Esophagus muscularis mucosa (tissue), 4 donors: Measurements from ENCODE around the gene ETDC. TPM values are rescaled to one million over a fixed set of nuclear protein-coding genes. Genes with fewer than 3 reads are reported as not detected.
"Not testable (repeated sequence)": the region's sequence is repeated elsewhere in the genome, so short reads cannot be mapped to it uniquely, and the experiment has no call there.

Experiments
- DNase-seq: peaks from one replicate; pipeline ENCODE4 v3.0.0-alpha.2; 2017; ENCODE audit errors: extremely low spot score
- H3K27ac ChIP-seq, 4 donors: fragments of 200-600 bp; sonication (generic); replicated peaks in 1 of 4; 1 replicate in 3 of 4; 2 replicates in 1 of 4; pipeline ENCODE4 v1.5.1; 2016 to 2019; ENCODE audit warnings: mild to moderate bottlenecking in 1 of 4
- H3K27me3 ChIP-seq, 4 donors: fragments of 200-600 bp; sonication (generic); one replicate each; pipeline versions ENCODE4 v1.5.1 to v1.6.0; 2016 to 2019
- H3K36me3 ChIP-seq, 4 donors: fragments of 200-600 bp; sonication (generic); one replicate each; pipeline ENCODE4 v1.5.1; 2016 to 2019
- H3K4me1 ChIP-seq, 4 donors: fragments of 200-600 bp; sonication (generic); one replicate each; pipeline ENCODE4 v1.5.1; 2016 to 2019
- H3K4me3 ChIP-seq, 4 donors: fragments of 200-600 bp; sonication (generic); 1 replicate in 2 of 4; 2 replicates in 2 of 4; pipeline ENCODE4 v1.5.1; 2016 to 2019; ENCODE audit warnings: mild to moderate bottlenecking in 4 of 4, moderate library complexity in 1 of 4
- H3K9me3 ChIP-seq, 4 donors: fragments of 200-600 bp; sonication (generic); 1 replicate in 3 of 4; 2 replicates in 1 of 4; pipeline ENCODE4 v1.5.1; 2016 to 2019
- EP300 ChIP-seq: sonication (generic); formaldehyde crosslinking; IDR thresholded peaks from one replicate; pipeline ENCODE4 v1.6.1; 2017; ENCODE audit warnings: antibody characterized with exemption
- POLR2A ChIP-seq: fragments of 450-650 bp; IDR thresholded peaks from one replicate; pipeline ENCODE4 v1.6.1; 2017; ENCODE audit warnings: antibody characterized with exemption, moderate library complexity, mild to moderate bottlenecking, low read depth
- POLR2AphosphoS5 ChIP-seq, 2 donors: sonication (generic); formaldehyde crosslinking; IDR thresholded peaks; one replicate each; pipeline ENCODE4 v1.6.1; 2017; ENCODE audit warnings: antibody characterized with exemption in 2 of 2
- WGBS: methylation state at CpG from one replicate; pipeline ENCODE4 v1.1.5; 2018; 5-methylcytosine and 5-hydroxymethylcytosine counted together
- intact Hi-C: fragments of 100-400 bp; cut with DNase I; formaldehyde crosslinking; loops from one replicate; pipeline ENCODE4 v1.15.1; 2023
- total RNA-seq, 4 donors: library from RNA; depleted of rRNA; stranded (reverse); fragments of >200 nt; gene quantifications; one replicate each; pipeline versions ENCODE4 v1.1.0 to v1.2.1, GENCODE V29; 2016
- TF ChIP-seq, protein P1 (sequence below), 3 experiments: fragments of 200-600 bp in 2 of 3; fragments of 450-650 bp in 1 of 3; sonication (generic) in 2 of 3; IDR thresholded peaks; one replicate each; pipeline ENCODE4 v1.5.1; 2017 to 2019; ENCODE audit warnings: antibody characterized with exemption in 3 of 3, mild to moderate bottlenecking in 2 of 3, moderate library complexity in 1 of 3

The ETDC gene
- total RNA-seq, 4 donors from 2014 or later, result not detected

- Histone ChIP-seq H3K9me3 (no peaks in the 10 kb centered on the region), H3K27me3 (no peaks in the 10 kb centered on the region), H3K4me3 (no peak overlapping the region), H3K36me3 (no peaks in the 10 kb centered on the region), H3K4me1 (no peaks in the 10 kb centered on the region), H3K27ac (no peak overlapping the region)
- no peak for DNase-seq
- WGBS, result 75% methylated on average over 2 of the region's 2 CpGs
- TF ChIP-seq POLR2A, result no peak
- TF ChIP-seq, protein P1, sequence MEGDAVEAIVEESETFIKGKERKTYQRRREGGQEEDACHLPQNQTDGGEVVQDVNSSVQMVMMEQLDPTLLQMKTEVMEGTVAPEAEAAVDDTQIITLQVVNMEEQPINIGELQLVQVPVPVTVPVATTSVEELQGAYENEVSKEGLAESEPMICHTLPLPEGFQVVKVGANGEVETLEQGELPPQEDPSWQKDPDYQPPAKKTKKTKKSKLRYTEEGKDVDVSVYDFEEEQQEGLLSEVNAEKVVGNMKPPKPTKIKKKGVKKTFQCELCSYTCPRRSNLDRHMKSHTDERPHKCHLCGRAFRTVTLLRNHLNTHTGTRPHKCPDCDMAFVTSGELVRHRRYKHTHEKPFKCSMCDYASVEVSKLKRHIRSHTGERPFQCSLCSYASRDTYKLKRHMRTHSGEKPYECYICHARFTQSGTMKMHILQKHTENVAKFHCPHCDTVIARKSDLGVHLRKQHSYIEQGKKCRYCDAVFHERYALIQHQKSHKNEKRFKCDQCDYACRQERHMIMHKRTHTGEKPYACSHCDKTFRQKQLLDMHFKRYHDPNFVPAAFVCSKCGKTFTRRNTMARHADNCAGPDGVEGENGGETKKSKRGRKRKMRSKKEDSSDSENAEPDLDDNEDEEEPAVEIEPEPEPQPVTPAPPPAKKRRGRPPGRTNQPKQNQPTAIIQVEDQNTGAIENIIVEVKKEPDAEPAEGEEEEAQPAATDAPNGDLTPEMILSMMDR (IDR thresholded peaks at IDR 0.05), result no peak
- no peak for TF ChIP-seq EP300
- TF ChIP-seq POLR2AphosphoS5 (IDR thresholded peaks at IDR 0.05), result no peak
- intact Hi-C loops, result no loop called here
Observed at GRCh38 chrX:135304741-135305140, 4.5 kb upstream of the ETDC start.

- 83% methylated on average over 3 of the region's 3 CpGs for WGBS
- Histone ChIP-seq H3K36me3 (no peaks in the 10 kb centered on the region), H3K9me3 (no peaks in the 10 kb centered on the region)
Observed at GRCh38 chrX:135307171-135307570, 2.1 kb upstream of the ETDC start.

GRCh38 chrX:135308345-135308855 is 880 bp upstream of the ETDC start:
- Histone ChIP-seq H3K27me3 (no peaks in the 10 kb centered on the region), H3K36me3 (no peaks in the 10 kb centered on the region), H3K27ac (no peak overlapping the region), H3K4me1 (no peaks in the 10 kb centered on the region), H3K4me3 (no peak overlapping the region), H3K9me3 (no peaks in the 10 kb centered on the region)
- no peak for DNase-seq
- WGBS, result 55% methylated on average over 1 of the region's 1 CpG
- TF ChIP-seq, protein P1 (IDR thresholded peaks at IDR 0.05), result no peak
- TF ChIP-seq EP300 (no peak), POLR2A (no peak), POLR2AphosphoS5 (IDR thresholded peaks at IDR 0.05) (no peak)
- intact Hi-C loops, result no loop called here

More at GRCh38 chrX:135307171-135307570, 2.1 kb upstream of the ETDC start:
- Histone ChIP-seq H3K4me3 (no peak overlapping the region), H3K27ac (no peak overlapping the region), H3K27me3 (no peaks in the 10 kb centered on the region), H3K4me1 (no peaks in the 10 kb centered on the region)
- intact Hi-C loops, result no loop called here
- DNase-seq, result no peak
- TF ChIP-seq, protein P1 (IDR thresholded peaks at IDR 0.05), result no peak
- TF ChIP-seq POLR2AphosphoS5 (IDR thresholded peaks at IDR 0.05), result no peak
- TF ChIP-seq EP300, result no peak
- no peak for TF ChIP-seq POLR2A

DNA sequence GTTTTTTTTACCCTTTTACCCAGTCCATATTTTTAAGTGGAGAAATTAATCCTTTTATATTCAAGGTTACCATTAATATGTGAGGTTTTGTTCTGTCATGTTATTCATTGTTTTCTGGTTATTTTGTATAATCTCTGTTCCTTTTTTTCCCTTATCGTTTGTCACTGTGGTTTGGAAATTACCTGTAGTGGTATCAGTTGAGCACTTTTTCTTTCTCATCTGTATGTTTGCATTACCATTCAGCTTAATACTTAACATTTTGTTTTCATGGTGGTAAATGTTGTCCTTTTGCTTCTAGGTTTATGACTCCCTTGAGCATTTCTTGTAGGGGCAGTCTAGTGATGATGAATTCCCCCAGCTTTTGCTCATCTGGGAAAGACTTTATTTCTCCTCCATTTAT is 6.6 kb downstream of the ETDC start:
- H3K9me3 ChIP-seq, result no peaks in the 10 kb centered on the region
- 90% methylated on average over 1 of the region's 1 CpG for WGBS
- H3K4me3 ChIP-seq, result no peak overlapping the region
- H3K27me3 ChIP-seq, result no peaks in the 10 kb centered on the region
- no peak for TF ChIP-seq POLR2AphosphoS5 (IDR thresholded peaks at IDR 0.05)
- TF ChIP-seq, protein P1 (IDR thresholded peaks at IDR 0.05), result no peak
- no peak for TF ChIP-seq POLR2A
- TF ChIP-seq EP300, result no peak
- no peak for DNase-seq
- no peak overlapping the region for H3K27ac ChIP-seq
- H3K4me1 ChIP-seq, result no peaks in the 10 kb centered on the region
- peaks cover 0 to 7% (median 3%) of the 10 kb centered on the region in 4 donors for H3K36me3 ChIP-seq
- intact Hi-C loops, result no loop called here

DNA sequence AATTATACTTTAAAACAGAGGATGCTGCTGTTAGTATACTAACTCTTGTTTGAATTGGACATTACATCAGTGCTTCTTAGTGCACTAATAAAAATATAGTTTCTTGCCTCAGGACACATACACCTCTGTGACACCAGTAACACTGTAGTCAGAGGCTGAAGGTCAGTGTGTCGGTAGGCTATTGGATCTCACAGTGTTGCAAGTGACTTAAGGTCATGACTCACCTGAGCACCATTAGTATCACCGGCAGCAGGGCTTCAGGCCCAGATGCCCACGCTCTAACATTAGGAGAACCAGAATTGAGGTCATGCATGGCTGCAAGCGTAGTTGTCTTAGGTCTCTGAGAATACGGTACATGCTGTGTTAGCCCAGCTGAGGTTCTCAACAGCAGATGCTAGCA is 15.2 kb downstream of the ETDC start:
- Histone ChIP-seq H3K36me3 (peaks cover 0 to 6% (median 0%) of the 10 kb centered on the region in 4 donors), H3K27ac (no peak overlapping the region), H3K27me3 (peaks cover 0 to 5% (median 0%) of the 10 kb centered on the region in 4 donors), H3K9me3 (peaks cover 0 to 7% (median 0%) of the 10 kb centered on the region in 4 donors), H3K4me1 (peaks cover 0 to 8% (median 2%) of the 10 kb centered on the region in 4 donors), H3K4me3 (no peak overlapping the region)
- WGBS, result 82% methylated on average over 5 of the region's 5 CpGs
- no peak for TF ChIP-seq POLR2A
- DNase-seq, result no peak
- intact Hi-C loops, result no loop called here

DNA sequence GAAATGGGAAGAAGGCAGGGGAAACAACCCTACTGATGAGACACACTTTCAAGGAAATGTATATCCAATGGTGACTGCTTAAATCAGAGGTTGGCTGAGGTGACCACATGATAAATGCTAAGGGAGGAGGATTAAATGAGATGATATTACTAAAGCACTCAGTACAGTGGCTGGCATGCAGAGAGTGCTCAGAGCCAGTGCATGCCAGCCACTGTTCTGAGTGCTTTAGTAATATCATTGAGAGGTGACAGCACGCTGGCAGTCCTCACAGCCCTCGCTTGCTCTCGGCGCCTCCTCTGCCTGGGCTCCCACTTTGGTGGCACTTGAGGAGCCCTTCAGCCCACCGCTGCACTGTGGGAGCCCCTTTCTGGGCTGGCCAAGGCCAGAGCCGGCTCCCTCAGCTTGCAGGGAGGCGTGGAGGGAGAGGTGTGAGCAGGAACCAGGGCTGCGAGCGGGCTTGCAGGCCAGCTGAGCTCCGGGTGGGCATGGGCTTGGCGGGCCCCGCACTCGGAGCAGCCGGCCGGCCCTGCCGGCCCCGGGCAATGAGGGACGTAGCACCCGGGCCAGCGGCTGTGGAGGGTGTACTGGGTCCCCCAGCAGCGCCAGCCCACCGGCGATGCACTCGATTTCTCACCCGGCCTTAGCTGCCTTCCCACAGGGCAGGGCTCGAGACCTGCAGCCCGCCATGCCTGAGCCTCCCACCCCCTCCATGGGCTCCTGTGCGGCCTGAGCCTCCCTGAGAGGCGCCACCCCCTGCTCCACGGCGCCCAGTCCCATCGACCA is 15.9 kb downstream of the ETDC start:
- intact Hi-C loops, H3K36me3 ChIP-seq, DNase-seq, H3K4me3 ChIP-seq, H3K4me1 ChIP-seq, H3K27ac ChIP-seq, H3K9me3 ChIP-seq, H3K27me3 ChIP-seq: not testable (repeated sequence)
- WGBS, result 100% methylated on average over 2 of the region's 32 CpGs
